OCI-LY3 (cell line): ENCODE data around the gene MIPOL1.

ENCODE experiments used
- CTCF ChIP-seq: fragments of 200-600, 300-600 bp; sonication (generic); IDR thresholded peaks from 2 replicates; pipeline ENCODE4 v1.5.1; 2014; ENCODE audit warnings: antibody characterized with exemption, low read length, low read depth
- EZH2phosphoT487 ChIP-seq: fragments of 200-600 bp; shearing (Covaris generic); IDR thresholded peaks from 2 replicates; pipeline ENCODE4 v1.6.1; 2018; ENCODE audit warnings: antibody characterized with exemption, mixed run types, low read depth

- TF ChIP-seq CTCF: no peak
- no peak for TF ChIP-seq EZH2phosphoT487
Observed at GRCh38 chr14:37268788-37269187, 71.1 kb downstream of the MIPOL1 start.
